Heart left ventricle (tissue), 13 donors: ENCODE data around the gene ZNF536.

Experiments used
- POLR2A ChIP-seq, 2 donors: fragments of 450-650 bp; IDR thresholded peaks; one replicate each; pipeline ENCODE4 v1.6.1; 2017; ENCODE audit warnings: antibody characterized with exemption in 2 of 2, mild to moderate bottlenecking in 2 of 2, moderate library complexity in 2 of 2
- TF ChIP-seq, protein P1 (sequence below), 12 donors: fragments of 200-600 bp; sonication (generic) in 4 of 12; IDR thresholded peaks; one replicate each; pipeline versions ENCODE4 v1.5.0 to v1.8.0; 2018 to 2022; ENCODE audit warnings: antibody characterized with exemption in 12 of 12, mild to moderate bottlenecking in 5 of 12
- donor health status: ischemic (EF 13 %, LVEDD 7.1; RV severe dilation, severe dysfunction).
- donor health status: DM: no; HTN: yes; CAD: no.
- donor health status: DM: no; HTN: no; CAD: no.
- donor health status: ischemic (EF 25% LVEDD 6.9; RV normal size, moderate dysfunction).
- donor health status: ischemic (EF 25% LVEDD 5.7; RV mildly dilated, moderate dysfunction).
- donor health status: ischemic (EF 35%, LVEDD 5.7; RV mildly dilated, moderate dysfunction).
- donor health status: nonischemic (EF 11% LVEDD 7.7; RV severe dilation, severe dysfunction).
- donor health status: DM: yes; HTN: yes; CAD: no.
- donor health status: PGD.
- donor health status: ischemic (EF 29% LVEDD 5.4; RV normal size, mild dysfunction).
- donor health status: nonischemic (EF 23%, LVEDD 6.1; RV moderate dilation, normal function).

DNA sequence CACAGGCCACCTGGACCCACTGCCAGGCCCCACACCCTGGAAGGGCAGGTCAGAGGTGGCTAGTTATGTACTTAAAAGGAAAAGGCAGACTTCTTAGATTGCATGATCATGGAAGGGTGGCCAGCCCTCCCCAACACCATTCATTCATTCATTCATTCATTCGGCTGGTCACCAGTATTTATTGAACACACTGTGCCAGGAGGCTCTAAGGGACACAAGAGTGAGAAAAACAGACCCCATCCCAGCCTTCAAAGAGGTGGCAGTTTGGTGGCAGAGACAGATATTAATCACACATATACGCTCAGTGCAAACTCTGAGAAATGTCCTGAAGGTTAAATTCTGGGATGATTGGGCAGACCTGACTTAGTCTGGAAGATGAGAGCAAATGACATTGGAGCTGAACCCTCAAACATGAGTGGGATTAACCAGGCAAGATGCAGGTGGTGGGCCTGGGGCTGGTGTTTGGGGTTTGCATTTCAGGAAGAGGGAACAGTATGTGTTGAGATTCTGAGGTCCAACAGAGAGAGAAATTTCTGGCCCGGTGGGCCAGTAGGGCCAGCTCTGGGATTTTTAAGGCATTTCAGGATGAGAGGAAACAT lies 147.5 kb downstream of the ZNF536 start:
- TF ChIP-seq, protein P1, sequence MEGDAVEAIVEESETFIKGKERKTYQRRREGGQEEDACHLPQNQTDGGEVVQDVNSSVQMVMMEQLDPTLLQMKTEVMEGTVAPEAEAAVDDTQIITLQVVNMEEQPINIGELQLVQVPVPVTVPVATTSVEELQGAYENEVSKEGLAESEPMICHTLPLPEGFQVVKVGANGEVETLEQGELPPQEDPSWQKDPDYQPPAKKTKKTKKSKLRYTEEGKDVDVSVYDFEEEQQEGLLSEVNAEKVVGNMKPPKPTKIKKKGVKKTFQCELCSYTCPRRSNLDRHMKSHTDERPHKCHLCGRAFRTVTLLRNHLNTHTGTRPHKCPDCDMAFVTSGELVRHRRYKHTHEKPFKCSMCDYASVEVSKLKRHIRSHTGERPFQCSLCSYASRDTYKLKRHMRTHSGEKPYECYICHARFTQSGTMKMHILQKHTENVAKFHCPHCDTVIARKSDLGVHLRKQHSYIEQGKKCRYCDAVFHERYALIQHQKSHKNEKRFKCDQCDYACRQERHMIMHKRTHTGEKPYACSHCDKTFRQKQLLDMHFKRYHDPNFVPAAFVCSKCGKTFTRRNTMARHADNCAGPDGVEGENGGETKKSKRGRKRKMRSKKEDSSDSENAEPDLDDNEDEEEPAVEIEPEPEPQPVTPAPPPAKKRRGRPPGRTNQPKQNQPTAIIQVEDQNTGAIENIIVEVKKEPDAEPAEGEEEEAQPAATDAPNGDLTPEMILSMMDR (IDR thresholded peaks at IDR 0.05) = no peak
- TF ChIP-seq POLR2A (IDR thresholded peaks at IDR 0.05) = no peak
